K562 treated with DMSO at 1 percent for 24 hours (cell line): Measurements from ENCODE around the gene MED28. TPM values are rescaled to one million over a fixed set of nuclear protein-coding genes. Genes with fewer than 3 reads are reported as not detected.

ENCODE experiments used
- total RNA-seq: library from RNA; unstranded; fragments of 300-600 nt; gene quantifications from 2 replicates; pipeline ENCODE4 v1.2.3, GENCODE V29; 2022; ENCODE audit warnings: low read depth; ENCODE audit not compliant: insufficient read depth

The MED28 gene
- total RNA-seq: 45.1 and 52.5 TPM in 2 replicates

GRCh38 chr4:17614416-17615299 lies at the start of gene MED28:
TSS of gene MED28 (plus strand) at chr4:17614641. CDS start at chr4:17614655, 14 bp downstream.

GRCh38 chr4:17576932-17577664 lies 37.3 kb upstream of the MED28 start, which contains the start of gene LAP3:
TSS of gene LAP3 (plus strand) at chr4:17577198. CDS start at chr4:17577466, 268 bp downstream.

Other genes with a start within 250 kb of the MED28 start
- 29.2 and 29.3 TPM in 2 replicates for gene QDPR, start 102.6 kb upstream of the MED28 start, total RNA-seq
- gene CLRN2, start 99.5 kb upstream of the MED28 start, total RNA-seq: not detected in 2 replicates
- 37.6 and 47.9 TPM in 2 replicates for gene LAP3, start 37.4 kb upstream of the MED28 start, total RNA-seq
- not detected in 2 replicates for gene FAM184B, start 167.0 kb downstream of the MED28 start, total RNA-seq
- gene DCAF16, start 196.1 kb downstream of the MED28 start, total RNA-seq: 24.4 and 36.6 TPM in 2 replicates
- 33.2 and 41.9 TPM in 2 replicates for gene NCAPG, start 196.3 kb downstream of the MED28 start, total RNA-seq